Measurements from ENCODE around the gene ARID5B.
"Not testable (repeated sequence)": the region's sequence is repeated elsewhere in the genome, so short reads cannot be mapped to it uniquely, and the experiment has no call there.

The ARID5B gene

GRCh38 chr10:61975391-61975932 is 74.0 kb downstream of the ARID5B start:
- TF ChIP-seq CTCF (IDR thresholded peaks at IDR 0.05) (no peak), ZFX (IDR thresholded peaks at IDR 0.05; ENCODE audit: borderline replicate concordance) (no peak)

GRCh38 chr10:61976951-61977721 is 75.6 kb downstream of the ARID5B start:
- H3K27ac ChIP-seq: not testable (repeated sequence)

More at GRCh38 chr10:61975391-61975932, 74.0 kb downstream of the ARID5B start:
- H3K27ac ChIP-seq: peak overlapping the region; percentile 25; the same call in 1 of the 2 replicates

DNA sequence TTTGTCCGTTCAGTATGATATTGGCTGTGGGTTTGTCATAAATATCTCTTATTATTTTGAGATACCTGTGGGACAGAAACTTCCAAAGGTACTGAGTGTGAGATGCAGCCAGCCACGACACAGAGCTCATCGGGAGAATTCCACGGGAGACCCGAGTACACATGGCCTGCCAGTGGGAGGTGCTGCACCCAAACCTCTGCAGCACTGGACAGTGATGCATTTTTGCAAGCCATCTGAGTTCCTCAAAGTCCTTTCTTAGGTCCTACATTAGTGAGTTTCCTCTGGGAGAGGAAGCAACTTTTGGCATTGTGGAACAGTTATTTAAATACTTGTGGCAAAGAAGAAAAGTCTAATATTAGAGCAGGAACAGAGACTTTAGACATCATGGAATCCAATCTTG is 77.5 kb downstream of the ARID5B start:
- no peak overlapping the region for H3K27ac ChIP-seq
- TF ChIP-seq ZFX (IDR thresholded peaks at IDR 0.05; ENCODE audit: borderline replicate concordance) (no peak), CTCF (IDR thresholded peaks at IDR 0.05) (peak; percentile 33; the same call in 1 of the 2 replicates)

GRCh38 chr10:61981460-61981859 is 80.0 kb downstream of the ARID5B start:
- H3K27ac ChIP-seq: 0 out of 2 replicates have a peak overlapping the region, but pooled peaks have one; percentile 8
- TF ChIP-seq CTCF (IDR thresholded peaks at IDR 0.05) (no peak), ZFX (IDR thresholded peaks at IDR 0.05; ENCODE audit: borderline replicate concordance) (no peak)

DNA sequence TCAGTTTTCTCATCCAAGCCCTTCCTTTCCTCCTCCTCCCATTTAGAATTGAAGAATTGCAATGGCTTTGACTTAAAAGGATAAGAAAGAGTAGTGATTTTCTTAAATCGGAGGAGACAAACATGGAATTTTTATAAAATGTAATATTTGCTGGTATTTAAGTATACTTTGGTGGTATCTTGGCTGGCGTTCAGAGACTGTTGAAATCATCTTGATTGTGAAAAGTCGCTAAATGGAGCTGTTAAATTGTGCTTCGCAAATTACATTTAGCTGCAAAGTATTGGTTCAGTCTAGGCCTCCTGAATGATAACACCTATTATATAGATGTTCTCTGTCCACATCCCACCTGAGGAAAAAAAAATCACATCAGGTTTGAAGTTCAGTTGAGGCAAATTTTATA is 81.8 kb downstream of the ARID5B start:
- TF ChIP-seq ZFX (IDR thresholded peaks at IDR 0.05; ENCODE audit: borderline replicate concordance): no peak
- no peak for TF ChIP-seq CTCF (IDR thresholded peaks at IDR 0.05)
- no peak overlapping the region for H3K27ac ChIP-seq

DNA sequence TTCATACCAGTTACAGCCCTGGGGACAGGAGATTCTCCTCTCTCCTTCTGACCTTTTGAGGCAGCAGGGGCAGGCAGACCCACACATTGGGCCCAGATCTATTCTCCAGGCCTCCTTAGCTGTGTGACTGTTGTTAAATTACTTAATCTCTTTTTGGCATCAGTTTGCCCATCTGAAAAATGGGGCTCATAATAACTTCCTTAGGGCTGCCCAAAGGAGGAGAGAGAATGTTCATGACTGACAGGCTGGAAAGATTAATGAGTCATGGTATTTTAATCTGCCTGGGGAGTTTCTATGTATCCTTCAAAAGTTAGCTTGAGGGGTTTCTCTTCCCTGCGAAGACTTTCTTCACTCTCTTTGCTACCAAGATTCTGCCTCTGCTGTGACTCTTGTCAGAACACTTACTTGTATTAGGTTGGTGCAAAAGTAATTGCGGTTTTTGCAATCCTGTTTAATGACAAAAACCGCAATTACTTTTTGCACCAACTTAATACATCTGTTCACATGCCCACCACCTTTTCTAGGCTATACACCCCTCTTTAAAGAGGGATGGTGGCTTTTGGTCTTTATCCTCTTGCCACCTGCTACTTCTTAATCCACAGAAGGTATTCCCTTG is 83.4 kb downstream of the ARID5B start:
- no peak overlapping the region for H3K27ac ChIP-seq
- no peak for TF ChIP-seq CTCF (IDR thresholded peaks at IDR 0.05)

DNA sequence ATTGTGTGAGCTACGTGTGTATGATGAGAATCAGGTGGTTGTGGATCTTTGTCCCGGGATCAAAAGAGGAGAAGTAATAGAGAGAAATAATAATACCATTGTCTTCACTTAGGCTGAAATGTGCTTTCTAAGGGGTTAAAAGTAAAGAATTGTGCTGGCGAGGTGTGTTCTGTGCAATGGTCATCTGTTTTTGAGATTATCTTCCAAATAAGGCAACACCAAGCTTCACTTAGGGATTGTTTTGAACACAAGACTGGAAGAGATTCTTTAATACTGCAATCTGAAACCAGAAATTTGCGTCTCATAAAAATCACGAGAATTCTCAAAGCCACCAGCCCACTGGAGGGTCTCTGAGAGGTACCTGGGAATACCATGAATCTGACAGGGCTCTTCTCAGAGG is 84.2 kb downstream of the ARID5B start:
- no peak overlapping the region for H3K27ac ChIP-seq
- TF ChIP-seq CTCF (IDR thresholded peaks at IDR 0.05) (no peak), ZFX (IDR thresholded peaks at IDR 0.05; ENCODE audit: borderline replicate concordance) (no peak)
